HT1080 (cell line): Measurements from ENCODE around the gene CLCN6. TPM values are rescaled to one million over a fixed set of nuclear protein-coding genes. Genes with fewer than 3 reads are reported as not detected.

Experiments
- small RNA-seq: library from RNA; depleted of rRNA; stranded (forward); fragments of <200 nt; gene quantifications from one replicate; pipeline ENCODE3, GENCODE V24; 2014
- total RNA-seq: library from RNA; depleted of rRNA; stranded (reverse); fragments of >200 nt; shearing (Covaris generic); gene quantifications from 2 replicates; pipeline ENCODE4 v1.2.3, GENCODE V29; 2014; rRNA removed

Gene CLCN6
- total RNA-seq, 1 experiment from 2014 or later = 10.0 TPM

Small RNAs within 50 kb of the gene (small RNA-seq; reads per million reads assigned to genes)
- gene RF02156 (not detected), gene RF02157 (not detected), gene RF02158 (not detected)

Other genes with a start within 250 kb of the CLCN6 start
- 0.13 TPM in 1 of 2 replicates, not detected in the other for gene FBXO2, start 151.8 kb upstream of the CLCN6 start, total RNA-seq
- 0.73 and 2.2 TPM in 2 replicates for gene FBXO44, start 151.3 kb upstream of the CLCN6 start, total RNA-seq
- gene FBXO6, start 142.0 kb upstream of the CLCN6 start, total RNA-seq = 8.5 and 9.4 TPM in 2 replicates
- gene MAD2L2, start 125.0 kb upstream of the CLCN6 start, total RNA-seq = 70.5 and 72.2 TPM in 2 replicates
- 0.32 and 0.57 TPM in 2 replicates for gene DRAXIN, start 114.5 kb upstream of the CLCN6 start, total RNA-seq
- gene AGTRAP, start 70.1 kb upstream of the CLCN6 start, total RNA-seq = 69.3 and 73.9 TPM in 2 replicates
- not detected in 2 replicates for gene C1orf167, start 44.0 kb upstream of the CLCN6 start, total RNA-seq
- gene MTHFR, start 227 bp upstream of the CLCN6 start, total RNA-seq = 2.9 and 5.8 TPM in 2 replicates
- not detected in 2 replicates for gene NPPA, start 41.6 kb downstream of the CLCN6 start, total RNA-seq
- not detected in 2 replicates for gene NPPB, start 52.8 kb downstream of the CLCN6 start, total RNA-seq
- gene KIAA2013, start 120.2 kb downstream of the CLCN6 start, total RNA-seq = 62.1 and 78.4 TPM in 2 replicates
- 66.4 and 72.4 TPM in 2 replicates for gene PLOD1, start 128.5 kb downstream of the CLCN6 start, total RNA-seq
- gene MFN2, start 174.3 kb downstream of the CLCN6 start, total RNA-seq = 76.2 and 78.2 TPM in 2 replicates
- gene MIIP, start 213.3 kb downstream of the CLCN6 start, total RNA-seq = 30.4 and 34.2 TPM in 2 replicates